Embryonic facial prominence (tissue), 1 donor: ENCODE data around the gene PSMG3.
"Not testable (repeated sequence)": the region's sequence is repeated elsewhere in the genome, so short reads cannot be mapped to it uniquely, and the experiment has no call there.

Experiments used
- DNase-seq: peaks from one replicate; pipeline ENCODE4 v3.0.0-alpha.2; 2016; ENCODE audit errors: extremely low spot score

Gene PSMG3

GRCh38 chr7:1533547-1534329 is 36.1 kb downstream of the PSMG3 start:
- no peak for DNase-seq

- no peak for DNase-seq
Observed at GRCh38 chr7:1533255-1533546, 36.6 kb downstream of the PSMG3 start.

DNA sequence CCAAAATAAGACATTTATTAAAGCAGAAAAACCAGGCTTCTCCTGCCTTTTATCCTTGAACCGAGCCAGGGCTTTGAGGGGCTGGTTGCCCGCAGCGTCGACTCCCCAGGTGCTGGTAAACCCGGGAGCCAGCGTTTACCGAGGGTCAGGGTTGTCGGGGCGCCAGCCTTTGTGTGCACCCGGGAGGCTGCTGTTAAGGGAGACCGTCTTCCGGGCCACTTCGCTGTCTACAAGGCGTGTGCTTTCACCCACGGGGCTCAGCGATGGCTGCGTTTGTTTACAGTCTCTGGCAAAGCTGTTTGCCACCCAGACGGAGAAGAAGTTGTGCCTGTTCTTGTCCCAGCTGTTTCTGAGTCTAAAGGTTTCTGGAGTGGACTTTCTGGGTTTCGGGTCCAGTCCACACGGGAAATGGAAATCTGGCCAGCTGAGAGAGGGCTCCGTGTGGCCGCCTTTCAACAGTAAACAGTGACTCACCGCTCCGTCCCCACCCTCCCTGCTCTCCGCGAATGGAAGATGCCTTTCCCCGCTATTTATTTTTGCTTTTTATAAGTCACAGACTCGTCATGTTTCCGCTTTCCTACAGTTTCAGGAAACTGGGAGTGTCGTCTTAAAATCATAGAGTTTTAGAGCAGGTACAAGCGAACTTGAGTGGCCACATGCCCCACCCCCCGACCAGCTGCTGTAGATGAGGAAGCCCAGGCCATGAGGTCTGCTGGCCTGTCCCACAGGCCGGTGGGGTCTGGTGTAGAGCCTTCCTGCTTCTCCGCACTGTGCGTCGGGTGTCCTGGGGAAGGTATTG is 37.2 kb downstream of the PSMG3 start:
- no peak for DNase-seq

GRCh38 chr7:1531979-1532455 is 37.8 kb downstream of the PSMG3 start:
- DNase-seq = no peak

DNA sequence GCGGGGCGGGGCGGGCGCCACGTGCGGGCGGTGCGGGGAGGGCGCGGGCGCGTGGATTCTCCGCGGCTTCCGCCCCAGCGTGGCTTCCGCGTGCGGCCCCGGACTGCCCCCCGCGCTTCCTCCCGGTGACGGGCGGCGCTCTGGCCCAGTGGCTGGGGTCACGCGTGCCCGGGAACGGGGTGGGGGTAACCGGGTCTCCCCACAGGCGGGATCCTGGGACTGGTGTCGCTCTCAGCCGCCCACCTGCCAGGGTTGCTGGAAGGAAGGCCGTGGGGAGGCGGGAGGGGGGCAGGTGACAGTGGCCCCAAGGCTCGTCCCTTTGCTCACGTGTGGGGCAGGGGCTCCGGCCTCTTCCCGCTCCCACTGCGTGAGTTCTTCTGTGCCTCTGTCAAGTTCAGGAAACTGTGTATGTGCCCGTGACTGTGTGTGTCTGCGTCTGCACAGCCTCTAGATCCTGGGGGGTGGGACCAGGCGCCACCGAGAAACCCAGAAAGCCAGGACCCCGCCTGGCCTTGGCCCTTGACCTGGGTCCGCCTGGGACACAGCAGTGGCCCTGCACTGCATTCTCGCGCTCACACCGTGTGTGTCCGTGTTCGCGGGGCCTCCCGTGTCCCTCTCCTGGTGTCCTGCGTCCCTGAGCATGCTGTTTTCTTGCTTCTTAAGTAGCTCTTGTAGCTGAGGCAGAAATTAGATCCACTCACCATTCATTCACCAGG is 38.4 kb downstream of the PSMG3 start:
- DNase-seq = no peak

GRCh38 chr7:1530946-1531262 is 38.9 kb downstream of the PSMG3 start:
- no peak for DNase-seq

- DNase-seq = no peak
Observed at GRCh38 chr7:1529383-1530116, 40.3 kb downstream of the PSMG3 start.

- no peak for DNase-seq
Observed at GRCh38 chr7:1526271-1526754, 43.5 kb downstream of the PSMG3 start.

- no peak for DNase-seq
Observed at GRCh38 chr7:1525409-1525808, 44.4 kb downstream of the PSMG3 start.

DNA sequence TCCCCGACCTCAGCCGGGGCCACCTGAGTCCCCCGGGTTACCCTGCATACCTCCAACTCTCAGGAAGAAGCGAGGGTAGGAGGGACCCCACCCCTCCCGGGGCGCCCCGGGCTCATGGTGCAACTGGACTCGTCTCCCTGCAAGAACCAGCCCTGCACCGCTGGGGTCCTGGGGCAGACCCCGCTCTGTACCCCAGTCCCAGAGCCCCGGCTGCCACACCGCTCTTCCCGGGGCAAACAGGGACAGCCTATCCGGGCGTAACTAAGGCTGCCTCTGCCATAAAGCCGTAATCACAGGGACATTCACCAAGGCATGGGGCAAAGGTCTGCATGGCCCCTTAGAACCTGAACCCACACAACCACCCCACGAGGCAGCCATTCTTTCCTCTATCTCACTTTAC is 46.0 kb downstream of the PSMG3 start:
- no peak for DNase-seq

DNA sequence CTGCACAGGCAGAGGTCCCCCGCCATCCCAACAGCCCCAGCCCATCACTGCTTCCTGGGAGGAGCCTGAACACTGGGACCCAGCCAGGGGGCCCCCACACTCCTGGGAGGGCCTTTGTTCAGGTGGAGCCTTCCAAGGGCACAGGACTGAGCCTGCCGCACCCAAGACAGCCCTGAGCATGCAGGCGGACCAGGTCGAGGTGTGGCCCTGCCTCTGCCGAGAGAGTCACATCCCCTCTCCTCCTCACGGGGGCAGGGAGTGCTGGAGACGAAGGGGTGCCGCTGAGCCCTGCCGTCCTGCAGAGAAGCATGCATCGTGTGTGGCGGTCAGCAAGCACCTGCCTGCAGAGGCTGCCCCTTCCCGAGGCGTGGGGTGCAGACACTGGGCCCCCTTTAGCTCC is 46.6 kb downstream of the PSMG3 start:
- no peak for DNase-seq

- DNase-seq = no peak
Observed at GRCh38 chr7:1521456-1521855, 48.4 kb downstream of the PSMG3 start.

DNA sequence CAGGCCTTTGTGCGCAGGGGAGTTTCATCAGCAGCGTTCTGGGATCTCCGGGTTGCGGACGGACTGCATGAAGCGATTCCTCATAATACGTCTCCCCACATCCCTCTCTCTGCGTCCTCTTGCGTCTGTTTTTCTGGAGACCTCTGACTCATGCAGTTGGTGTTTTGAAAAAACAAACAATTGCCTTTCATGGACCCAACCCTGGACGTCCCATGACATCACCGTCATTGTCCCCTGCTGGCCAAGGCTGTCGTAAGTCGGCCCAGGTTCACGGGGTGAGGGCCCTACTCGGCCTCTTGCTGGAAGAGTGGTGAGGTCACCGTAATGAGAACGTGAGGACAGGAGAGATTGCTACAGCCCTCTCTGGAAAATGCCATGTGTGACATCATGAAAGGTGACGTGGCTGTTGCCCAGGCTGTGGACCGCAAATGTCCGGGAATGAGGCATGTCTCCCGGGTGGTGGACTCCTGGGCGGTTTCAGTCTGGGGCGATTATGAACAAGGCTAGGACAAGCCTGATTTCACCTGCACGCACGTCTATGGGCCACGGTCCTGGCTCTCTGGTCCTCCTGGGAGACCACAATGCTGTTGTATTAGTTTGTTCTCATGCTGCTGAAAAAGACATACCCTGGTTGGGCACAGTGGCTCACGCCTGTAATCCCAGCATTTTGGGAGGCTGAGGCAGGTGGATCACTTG is 49.1 kb downstream of the PSMG3 start:
- DNase-seq = no peak

GRCh38 chr7:1519322-1519922 is 50.4 kb downstream of the PSMG3 start:
- DNase-seq = not testable (repeated sequence)
